ENCODE measurements around the gene G2E3. TPM values are rescaled to one million over a fixed set of nuclear protein-coding genes. Genes with fewer than 3 reads are reported as not detected.
"Not testable (repeated sequence)": the region's sequence is repeated elsewhere in the genome, so short reads cannot be mapped to it uniquely, and the experiment has no call there.

G2E3 gene
- total and polyA plus RNA-seq, 2 donors (not counting 1 experiment from before 2014, with no cell fraction given): 13.0 to 14.7 TPM

DNA sequence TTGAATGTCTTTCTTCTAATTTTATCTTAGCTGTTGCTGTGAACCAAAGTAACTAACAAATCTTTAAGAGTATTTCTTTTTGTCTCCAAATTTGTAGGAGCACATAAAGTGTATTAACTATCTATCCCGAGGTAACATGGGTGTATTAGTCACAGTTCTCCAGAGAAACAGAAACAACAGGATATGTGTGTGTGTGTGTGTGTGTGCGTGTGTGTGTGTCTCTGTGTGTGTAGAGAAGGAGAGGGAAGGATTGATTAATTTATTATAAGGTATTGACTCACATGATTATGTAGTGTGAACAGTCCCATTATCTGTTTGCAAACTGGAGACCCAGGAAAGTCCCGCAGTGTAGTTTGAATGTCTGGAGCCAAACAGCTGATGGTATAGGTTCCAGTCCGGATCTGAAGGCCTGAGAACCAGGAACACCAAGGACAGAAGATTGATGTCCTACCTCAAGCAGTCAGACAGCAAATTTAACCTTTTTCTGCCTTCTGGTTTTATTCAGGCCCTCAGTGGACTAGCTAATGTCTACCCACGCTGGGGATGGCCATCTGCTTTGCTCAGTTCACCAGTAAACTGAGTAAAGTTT, 14.4 kb downstream of the G2E3 start:
- TF ChIP-seq CTCF (conservative IDR thresholded peaks at IDR 0.05 in 1 of 2, IDR thresholded peaks at IDR 0.05 in 1 of 2; ENCODE audit: low read depth in 1 of 2, low read length in 2 of 2) (no peak), EZH2 (IDR thresholded peaks at IDR 0.05; ENCODE audit: low read length, missing control alignments) (no peak)

GRCh38 chr14:30573966-30574365, 15.0 kb downstream of the G2E3 start:
- H4K20me1 ChIP-seq (ENCODE audit: control insufficient read depth, extremely low read depth, insufficient read depth, low read length): no peaks in the 10 kb centered on the region
- no peak overlapping the region for H3K27ac ChIP-seq (ENCODE audit: insufficient read depth, low read length)
- H3K9ac ChIP-seq (ENCODE audit: insufficient read depth, low read length): no peak overlapping the region

More for the DNA sequence above, 14.4 kb downstream of the G2E3 start:
- Histone ChIP-seq H3K27me3 (ENCODE audit: control insufficient read depth, insufficient read depth, low read length) (no peaks in the 10 kb centered on the region), H3K4me3 (replicated peaks in 1 of 4; ENCODE audit: control extremely low read depth in 1 of 4, insufficient read depth in 1 of 4, low read depth in 3 of 4, low read length in 4 of 4) (no peak overlapping the region), H2AFZ (ENCODE audit: low read length) (no peak overlapping the region), H3K79me2 (ENCODE audit: control insufficient read depth, insufficient read depth, low read length) (peaks cover 98% of the 10 kb centered on the region), H3K36me3 (ENCODE audit: control insufficient read depth, insufficient read depth, low read length) (no peaks in the 10 kb centered on the region), H3K9me3 (ENCODE audit: control insufficient read depth, insufficient read depth, low read depth, low read length) (no peaks in the 10 kb centered on the region), H4K20me1 (ENCODE audit: control insufficient read depth, extremely low read depth, insufficient read depth, low read length) (no peaks in the 10 kb centered on the region), H3K9ac (ENCODE audit: insufficient read depth, low read length) (no peak overlapping the region), H3K4me1 (ENCODE audit: control insufficient read depth, extremely low read depth, insufficient read depth, low read length) (peaks cover 8% of the 10 kb centered on the region), H3K27ac (ENCODE audit: insufficient read depth, low read length) (no peak overlapping the region), H3K4me2 (ENCODE audit: extremely low read depth, insufficient read depth, low read length) (no peak overlapping the region)
- DNase-seq (ENCODE audit: low read depth in 2 of 2): peak; percentile 46 to 69

GRCh38 chr14:30574777-30575176, 15.8 kb downstream of the G2E3 start:
- H3K27me3 ChIP-seq (ENCODE audit: control insufficient read depth, insufficient read depth, low read length); DNase-seq (ENCODE audit: low read depth in 2 of 2); H3K9ac ChIP-seq (ENCODE audit: insufficient read depth, low read length); H4K20me1 ChIP-seq (ENCODE audit: control insufficient read depth, extremely low read depth, insufficient read depth, low read length); H2AFZ ChIP-seq (ENCODE audit: low read length); H3K36me3 ChIP-seq (ENCODE audit: control insufficient read depth, insufficient read depth, low read length); H3K9me3 ChIP-seq (ENCODE audit: control insufficient read depth, insufficient read depth, low read depth, low read length); H3K4me3 ChIP-seq (replicated peaks in 1 of 4; ENCODE audit: control extremely low read depth in 1 of 4, insufficient read depth in 1 of 4, low read depth in 3 of 4, low read length in 4 of 4); H3K27ac ChIP-seq (ENCODE audit: insufficient read depth, low read length); H3K4me2 ChIP-seq (ENCODE audit: extremely low read depth, insufficient read depth, low read length); H3K4me1 ChIP-seq (ENCODE audit: control insufficient read depth, extremely low read depth, insufficient read depth, low read length): not testable (repeated sequence)
- H3K79me2 ChIP-seq (ENCODE audit: control insufficient read depth, insufficient read depth, low read length): peaks cover 98% of the 10 kb centered on the region

More at GRCh38 chr14:30573966-30574365, 15.0 kb downstream of the G2E3 start:
- Histone ChIP-seq H3K27me3 (ENCODE audit: control insufficient read depth, insufficient read depth, low read length) (no peaks in the 10 kb centered on the region), H3K79me2 (ENCODE audit: control insufficient read depth, insufficient read depth, low read length) (peaks cover 98% of the 10 kb centered on the region), H3K4me3 (replicated peaks in 1 of 4; ENCODE audit: control extremely low read depth in 1 of 4, insufficient read depth in 1 of 4, low read depth in 3 of 4, low read length in 4 of 4) (no peak overlapping the region), H3K4me1 (ENCODE audit: control insufficient read depth, extremely low read depth, insufficient read depth, low read length) (peaks cover 8% of the 10 kb centered on the region), H2AFZ (ENCODE audit: low read length) (no peak overlapping the region), H3K4me2 (ENCODE audit: extremely low read depth, insufficient read depth, low read length) (no peak overlapping the region), H3K9me3 (ENCODE audit: control insufficient read depth, insufficient read depth, low read depth, low read length) (no peaks in the 10 kb centered on the region), H3K36me3 (ENCODE audit: control insufficient read depth, insufficient read depth, low read length) (no peaks in the 10 kb centered on the region)
- no peak for DNase-seq (ENCODE audit: low read depth in 2 of 2)
- TF ChIP-seq EZH2 (IDR thresholded peaks at IDR 0.05; ENCODE audit: low read length, missing control alignments) (no peak), CTCF (conservative IDR thresholded peaks at IDR 0.05 in 1 of 2, IDR thresholded peaks at IDR 0.05 in 1 of 2; ENCODE audit: low read depth in 1 of 2, low read length in 2 of 2) (no peak)

- not testable (repeated sequence) for H3K27me3 ChIP-seq (ENCODE audit: control insufficient read depth, insufficient read depth, low read length); H3K4me2 ChIP-seq (ENCODE audit: extremely low read depth, insufficient read depth, low read length); H4K20me1 ChIP-seq (ENCODE audit: control insufficient read depth, extremely low read depth, insufficient read depth, low read length); H3K9me3 ChIP-seq (ENCODE audit: control insufficient read depth, insufficient read depth, low read depth, low read length); H3K27ac ChIP-seq (ENCODE audit: insufficient read depth, low read length); H3K4me1 ChIP-seq (ENCODE audit: control insufficient read depth, extremely low read depth, insufficient read depth, low read length); H3K4me3 ChIP-seq (replicated peaks in 1 of 4; ENCODE audit: control extremely low read depth in 1 of 4, insufficient read depth in 1 of 4, low read depth in 3 of 4, low read length in 4 of 4); H2AFZ ChIP-seq (ENCODE audit: low read length); H3K9ac ChIP-seq (ENCODE audit: insufficient read depth, low read length); DNase-seq (ENCODE audit: low read depth in 2 of 2); H3K36me3 ChIP-seq (ENCODE audit: control insufficient read depth, insufficient read depth, low read length)
- peaks cover 97% of the 10 kb centered on the region for H3K79me2 ChIP-seq (ENCODE audit: control insufficient read depth, insufficient read depth, low read length)
These were observed 17.4 kb downstream of the G2E3 start for GRCh38 chr14:30576333-30576732.

Measured in fibroblast of lung (primary cell).